Right ventricle myocardium superior (tissue), 1 donor: Measurements from ENCODE around the gene NRAP. TPM values are rescaled to one million over a fixed set of nuclear protein-coding genes. Genes with fewer than 3 reads are reported as not detected.

Experiments used
- ATAC-seq: fragments of 200-7000 bp; cut with Tn5 transposase; one replicate; pipeline ENCODE4 v1.9.1; 2020; ENCODE audit warnings: mild to moderate bottlenecking; ENCODE audit not compliant: poor library complexity
- DNase-seq: peaks from one replicate; pipeline ENCODE4 v3.0.0-alpha.2; 2020
- intact Hi-C: fragments of 100-400 bp; cut with DNase I; formaldehyde crosslinking; loops from one replicate; pipeline ENCODE4 v1.11.2; 2022
- long read RNA-seq: library from polyadenylated mRNA; unstranded; transcript quantifications from one replicate; pipeline ENCODE4 v2.0.0, GENCODE V29; 2021
- total RNA-seq: library from RNA; stranded (reverse); fragmentation: NEBNext Ultra II Directional; extraction: Animal tissue kit (Norgen Biotek cat#: 25700); gene quantifications from one replicate; pipeline ENCODE4 v1.2.1, GENCODE V29; 2021
- donor health status: DM: no; HTN: yes; CAD: no; lungs with severe emphysema.

The NRAP gene
- 754 TPM for total RNA-seq
- long read RNA-seq, full-length matches to known transcripts, result 82 of 632 reads
- long read RNA-seq, partial matches to known transcripts, result 421 of 632 reads
- long read RNA-seq, other reads (novel, unspliced or antisense), result 129 of 632 reads

- ATAC-seq (peak; percentile 64), DNase-seq (no peak)
- intact Hi-C loops, result no loop called here
Observed at GRCh38 chr10:113663908-113664307, at the start of gene NRAP. Gene NRAP, minus strand, starts transcription at chr10:113664041. Its CDS starts 159 bp downstream, at chr10:113663882.

GRCh38 chr10:113713640-113713982 lies 49.8 kb upstream of the NRAP start:
- intact Hi-C loops, result no loop called here
- ATAC-seq (no peak), DNase-seq (no peak)

- DNase-seq, result no peak
- intact Hi-C loops, result no loop called here
- no peak for ATAC-seq
Observed at GRCh38 chr10:113712755-113713639, 49.2 kb upstream of the NRAP start.

GRCh38 chr10:113712024-113712423 lies 48.2 kb upstream of the NRAP start:
- no peak for DNase-seq
- intact Hi-C loops, result no loop called here
- no peak for ATAC-seq

GRCh38 chr10:113711142-113711541 lies 47.3 kb upstream of the NRAP start:
- no peak for DNase-seq
- intact Hi-C loops, result no loop called here

GRCh38 chr10:113709221-113709838 lies 45.5 kb upstream of the NRAP start:
- ATAC-seq, result no peak
- DNase-seq, result no peak
- intact Hi-C loops, result loop anchor here (5.0 kb wide), 1 partner anchor 393 kb away; no protein-coding TSS in a partner anchor

More at GRCh38 chr10:113711142-113711541, 47.3 kb upstream of the NRAP start:
- no peak for ATAC-seq

- no peak for ATAC-seq
- intact Hi-C loops, result loop anchor here (5.0 kb wide), 1 partner anchor 394 kb away; no protein-coding TSS in a partner anchor
- no peak for DNase-seq
Observed at GRCh38 chr10:113708640-113709039, 44.8 kb upstream of the NRAP start.

- intact Hi-C loops, result loop anchor here (5.0 kb wide), 1 partner anchor 396 kb away; no protein-coding TSS in a partner anchor
Observed at GRCh38 chr10:113706623-113707022, 42.8 kb upstream of the NRAP start.

GRCh38 chr10:113705344-113705652 lies 41.5 kb upstream of the NRAP start:
- intact Hi-C loops, result loop anchor here (5.0 kb wide), 1 partner anchor 397 kb away; no protein-coding TSS in a partner anchor
- no peak for ATAC-seq
- no peak for DNase-seq

More at GRCh38 chr10:113706623-113707022, 42.8 kb upstream of the NRAP start:
- DNase-seq (no peak), ATAC-seq (no peak)

GRCh38 chr10:113704637-113705343 lies 40.9 kb upstream of the NRAP start:
- no peak for DNase-seq
- intact Hi-C loops, result loop anchor here (5.0 kb wide), 1 partner anchor 398 kb away; no protein-coding TSS in a partner anchor
- peak; percentile 52 for ATAC-seq

GRCh38 chr10:113697595-113697994 lies 33.8 kb upstream of the NRAP start:
- DNase-seq (no peak), ATAC-seq (peak; percentile 61)
- intact Hi-C loops, result no loop called here

GRCh38 chr10:113695691-113696090 lies 31.9 kb upstream of the NRAP start:
- DNase-seq (no peak), ATAC-seq (no peak)
- intact Hi-C loops, result no loop called here

GRCh38 chr10:113693348-113693747 lies 29.5 kb upstream of the NRAP start:
- intact Hi-C loops, result no loop called here
- ATAC-seq, result no peak
- DNase-seq, result no peak

- ATAC-seq (no peak), DNase-seq (no peak)
- intact Hi-C loops, result no loop called here
Observed at GRCh38 chr10:113692271-113692670, 28.4 kb upstream of the NRAP start.

- no peak for ATAC-seq
- intact Hi-C loops, result no loop called here
Observed at GRCh38 chr10:113691381-113691780, 27.5 kb upstream of the NRAP start.

GRCh38 chr10:113690749-113691148 lies 26.9 kb upstream of the NRAP start:
- ATAC-seq, result no peak
- intact Hi-C loops, result no loop called here

More at GRCh38 chr10:113691381-113691780, 27.5 kb upstream of the NRAP start:
- no peak for DNase-seq

GRCh38 chr10:113689574-113689973 lies 25.7 kb upstream of the NRAP start:
- DNase-seq (no peak), ATAC-seq (no peak)
- intact Hi-C loops, result no loop called here

More at GRCh38 chr10:113690749-113691148, 26.9 kb upstream of the NRAP start:
- no peak for DNase-seq

GRCh38 chr10:113689057-113689456 lies 25.2 kb upstream of the NRAP start:
- no peak for ATAC-seq
- intact Hi-C loops, result no loop called here
- no peak for DNase-seq

- DNase-seq (no peak), ATAC-seq (no peak)
- intact Hi-C loops, result no loop called here
Observed at GRCh38 chr10:113687037-113687436, 23.2 kb upstream of the NRAP start.
